WI38 (cell line): ENCODE data around the gene DPYD.

Experiments used
- H3K4me3 ChIP-seq: 2 replicates; pipeline ENCODE4 v1.5.1; 2011; ENCODE audit warnings: low read depth, mild to moderate bottlenecking, control low read depth, low read length
- CTCF ChIP-seq: IDR thresholded peaks from 2 replicates; pipeline ENCODE4 v1.5.1; 2012; ENCODE audit warnings: low read depth, mild to moderate bottlenecking, control low read depth, low read length

The DPYD gene

DNA sequence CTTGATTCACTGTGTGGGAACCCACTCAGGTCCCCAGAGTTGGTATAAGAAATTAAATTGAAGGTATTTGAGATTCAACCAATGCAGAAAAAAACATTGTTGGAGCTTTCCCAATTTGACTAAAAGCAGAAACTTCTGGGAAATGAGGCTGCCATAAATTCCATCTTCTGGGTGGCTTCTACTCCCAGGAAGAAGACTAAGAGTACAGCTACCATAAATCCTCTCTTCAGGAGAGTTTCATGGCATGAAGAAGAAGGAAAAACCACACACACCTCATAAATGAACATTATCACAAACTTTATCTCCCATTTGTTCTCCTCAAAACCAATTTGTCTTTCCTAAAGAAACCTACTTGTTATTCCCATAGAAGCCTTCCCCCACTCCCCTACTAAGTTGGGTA, 283.9 kb downstream of the DPYD start:
- no peak overlapping the region for H3K4me3 ChIP-seq
- no peak for TF ChIP-seq CTCF

DNA sequence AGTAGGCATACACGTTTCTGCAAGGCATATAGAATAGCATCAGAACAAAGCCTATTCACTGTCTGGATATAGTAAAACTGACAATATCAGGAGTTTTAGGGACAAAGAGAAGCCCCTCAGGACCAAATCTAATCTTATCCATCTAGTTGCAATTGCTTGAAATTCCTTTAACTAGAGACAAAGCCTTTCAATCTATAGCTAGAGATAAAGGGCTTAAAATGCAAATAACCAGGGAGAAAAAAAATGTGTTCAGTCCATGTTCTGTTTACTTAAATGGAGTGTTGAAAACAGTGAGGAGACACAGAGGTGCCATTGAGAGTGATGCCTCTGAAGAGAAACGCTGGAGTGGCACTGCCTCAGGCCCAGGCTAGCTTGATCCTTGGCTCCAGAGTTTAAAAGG, 286.1 kb downstream of the DPYD start:
- no peak overlapping the region for H3K4me3 ChIP-seq
- no peak for TF ChIP-seq CTCF

GRCh38 chr1:97632776-97633175, 288.1 kb downstream of the DPYD start:
- TF ChIP-seq CTCF = no peak
- no peak overlapping the region for H3K4me3 ChIP-seq

GRCh38 chr1:97632075-97632474, 288.8 kb downstream of the DPYD start:
- no peak for TF ChIP-seq CTCF
- no peak overlapping the region for H3K4me3 ChIP-seq

DNA sequence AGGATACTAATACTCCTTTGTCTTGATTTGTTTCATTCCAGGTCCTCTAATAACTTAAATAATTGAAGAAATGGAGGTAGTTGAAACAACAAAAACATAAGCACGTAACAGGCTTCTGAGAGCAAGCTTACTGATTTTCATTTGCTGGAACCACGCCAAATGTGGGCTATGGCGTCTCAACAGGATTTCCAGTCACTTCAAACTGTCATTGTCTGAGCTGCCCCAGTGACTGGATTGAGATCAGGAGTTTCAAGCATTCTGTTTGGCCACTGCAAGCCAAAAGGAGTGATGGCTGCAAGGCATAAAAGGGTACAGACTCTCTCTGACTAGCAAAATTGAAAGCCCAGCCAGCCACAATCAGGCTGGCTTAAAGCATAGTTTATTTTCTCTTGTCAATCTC, 289.9 kb downstream of the DPYD start:
- no peak overlapping the region for H3K4me3 ChIP-seq
- TF ChIP-seq CTCF = no peak

DNA sequence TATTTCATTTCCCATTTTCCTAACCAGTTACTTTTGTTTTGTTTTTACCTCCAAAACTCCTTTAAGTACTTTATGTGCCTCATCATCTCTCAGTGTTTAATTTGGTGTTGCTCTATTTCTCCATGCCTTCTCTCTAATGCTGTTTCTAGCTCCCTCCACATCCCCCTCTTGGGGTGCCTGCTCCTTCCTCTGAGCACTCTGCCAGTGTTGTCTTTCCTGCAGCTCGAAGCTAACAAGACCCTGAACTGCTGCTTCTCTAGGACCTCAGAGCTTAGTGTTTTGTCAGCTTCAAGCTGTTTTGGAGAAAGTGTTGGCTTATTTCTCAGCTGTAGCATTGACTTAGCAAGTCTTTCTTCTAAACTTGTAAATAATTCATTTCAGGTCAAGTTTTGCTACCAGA, 290.6 kb downstream of the DPYD start:
- no peak overlapping the region for H3K4me3 ChIP-seq
- no peak for TF ChIP-seq CTCF

DNA sequence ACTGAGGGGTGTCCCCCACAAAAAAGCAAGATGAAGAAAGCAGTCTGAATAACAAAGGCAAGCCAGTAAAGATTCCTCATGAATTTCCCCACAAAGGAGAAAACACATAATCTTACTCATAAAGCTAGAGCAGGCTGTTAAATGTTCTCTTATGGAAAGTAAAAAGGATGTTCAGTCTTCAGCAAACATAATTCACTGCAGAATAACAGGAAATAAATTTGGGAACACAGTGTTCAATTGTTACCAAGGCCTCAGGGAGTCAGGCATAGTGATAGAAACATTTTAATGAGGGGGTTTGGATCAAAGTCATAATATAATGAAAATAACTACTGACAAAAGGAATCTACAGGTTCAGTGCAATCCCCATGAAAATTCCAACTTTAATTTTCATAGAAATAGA, 297.6 kb downstream of the DPYD start:
- no peak for TF ChIP-seq CTCF
- H3K4me3 ChIP-seq = no peak overlapping the region

GRCh38 chr1:97621955-97622354, 298.9 kb downstream of the DPYD start:
- no peak for TF ChIP-seq CTCF
- no peak overlapping the region for H3K4me3 ChIP-seq
